Naive B cell (primary cell): ENCODE measurements around the gene EXOSC5. TPM values are rescaled to one million over a fixed set of nuclear protein-coding genes. Genes with fewer than 3 reads are reported as not detected.
A peak's percentile ranks its signal among the peaks of the same experiment; 100 is the strongest.

Source experiments
- ATAC-seq, 2 donors: fragments of 150-1000 bp; cut with Tn5 transposase; 2 replicates each; pipeline ENCODE4 v1.10.0; 2021; ENCODE audit warnings: low read depth in 2 of 2, mild to moderate bottlenecking in 2 of 2, moderate library complexity in 2 of 2
- DNase-seq: peaks from one replicate; pipeline ENCODE4 v3.0.0; 2022
- H3K27ac Mint-ChIP-seq, 6 donors: one replicate each; pipeline ENCODE4 v1.8.0; 2020 to 2022; ENCODE audit warnings: mild to moderate bottlenecking in 6 of 6, mixed read lengths in 6 of 6, moderate library complexity in 5 of 6, inconsistent platforms in 2 of 6
- H3K27me3 Mint-ChIP-seq, 3 donors: one replicate each; pipeline ENCODE4 v1.8.0; 2021 to 2022; ENCODE audit warnings: mixed read lengths in 3 of 3, mild to moderate bottlenecking in 1 of 3
- H3K36me3 Mint-ChIP-seq, 2 donors: one replicate each; pipeline ENCODE4 v1.8.0; 2020 to 2022; ENCODE audit warnings: mixed read lengths in 2 of 2, inconsistent platforms in 1 of 2, mild to moderate bottlenecking in 1 of 2
- H3K4me1 Mint-ChIP-seq, 3 donors: one replicate each; pipeline ENCODE4 v1.8.0; 2020 to 2022; ENCODE audit warnings: mixed read lengths in 3 of 3, inconsistent platforms in 1 of 3, mild to moderate bottlenecking in 1 of 3, moderate library complexity in 1 of 3
- H3K4me3 Mint-ChIP-seq, 8 donors: one replicate each; pipeline ENCODE4 v1.8.0; 2020 to 2022; ENCODE audit warnings: mild to moderate bottlenecking in 8 of 8, mixed read lengths in 8 of 8, moderate library complexity in 8 of 8, inconsistent platforms in 2 of 8
- H3K9me3 Mint-ChIP-seq, 7 donors: one replicate each; pipeline ENCODE4 v1.8.0; 2020 to 2022; ENCODE audit warnings: mixed read lengths in 7 of 7, mild to moderate bottlenecking in 5 of 7, inconsistent platforms in 2 of 7, moderate library complexity in 1 of 7
- polyA plus RNA-seq, 6 donors: library from polyadenylated mRNA; unstranded; fragments of 300-500 nt; fragmentation: Illumina TruSeq; gene quantifications; one replicate each; pipeline ENCODE4 v1.2.3, GENCODE V29; 2021; ENCODE audit warnings: low read depth in 6 of 6

The EXOSC5 gene
- polyA plus RNA-seq, 6 donors from 2014 or later: 48.5 to 74.5 (median 62.6) TPM

DNA sequence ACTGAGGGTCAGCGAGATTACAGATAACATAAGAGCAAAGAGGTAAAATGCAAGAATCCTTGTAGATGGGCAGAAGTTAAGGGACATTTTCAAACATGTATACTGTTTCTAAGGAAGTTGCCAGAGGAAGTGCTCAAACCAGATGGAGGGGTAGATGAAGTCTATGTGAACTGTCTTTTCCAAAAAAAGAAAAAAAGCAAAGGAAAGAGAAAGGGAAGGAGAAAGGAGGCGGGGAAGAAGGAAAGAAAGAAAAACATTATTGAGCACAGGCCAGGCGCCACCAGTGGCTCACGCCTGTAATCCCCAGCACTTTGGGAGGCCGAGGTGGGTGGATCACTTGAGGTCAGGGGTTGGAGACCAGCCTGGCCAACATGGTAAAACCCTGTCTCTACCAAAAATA is 37.3 kb upstream of the EXOSC5 start:
- peak overlapping the region in 2 of 6 donors; percentile 3 to 56 for H3K27ac Mint-ChIP-seq
- peak overlapping the region in 1 of 8 donors; percentile 59 for H3K4me3 Mint-ChIP-seq
- DNase-seq (no peak), ATAC-seq (no peak)
- H3K4me1 Mint-ChIP-seq: peaks cover 7 to 22% (median 8%) of the 10 kb centered on the region in 3 donors
- no peaks in the 10 kb centered on the region for H3K27me3 Mint-ChIP-seq
- no peaks in the 10 kb centered on the region for H3K9me3 Mint-ChIP-seq
- peaks cover 12 to 31% of the 10 kb centered on the region in 2 donors for H3K36me3 Mint-ChIP-seq

DNA sequence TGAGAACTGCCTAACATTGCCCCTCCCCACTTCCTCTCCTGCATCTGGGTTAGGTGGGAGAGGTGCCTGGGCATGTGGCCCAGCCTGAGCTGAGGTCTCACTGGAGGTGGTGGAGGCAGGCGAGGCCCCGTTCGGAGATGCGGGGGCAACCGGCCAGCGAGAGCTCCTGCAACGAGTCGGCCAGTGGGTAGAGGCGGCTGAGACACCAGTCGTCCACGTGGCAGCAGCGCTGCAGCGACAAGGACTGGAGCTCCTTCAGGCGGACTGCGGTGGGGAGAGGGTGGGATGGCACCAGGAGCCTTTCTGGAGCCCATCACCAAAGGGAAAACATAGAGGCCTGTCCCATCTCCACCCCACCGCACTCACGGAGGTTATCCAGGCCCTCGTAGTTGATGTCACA is 36.0 kb upstream of the EXOSC5 start:
- H3K4me3 Mint-ChIP-seq: no peak overlapping the region
- no peaks in the 10 kb centered on the region for H3K27me3 Mint-ChIP-seq
- H3K4me1 Mint-ChIP-seq: peaks cover 12 to 22% (median 15%) of the 10 kb centered on the region in 3 donors
- DNase-seq (no peak), ATAC-seq (no peak)
- no peaks in the 10 kb centered on the region for H3K9me3 Mint-ChIP-seq
- no peak overlapping the region for H3K27ac Mint-ChIP-seq
- H3K36me3 Mint-ChIP-seq: peaks cover 12 to 31% of the 10 kb centered on the region in 2 donors

DNA sequence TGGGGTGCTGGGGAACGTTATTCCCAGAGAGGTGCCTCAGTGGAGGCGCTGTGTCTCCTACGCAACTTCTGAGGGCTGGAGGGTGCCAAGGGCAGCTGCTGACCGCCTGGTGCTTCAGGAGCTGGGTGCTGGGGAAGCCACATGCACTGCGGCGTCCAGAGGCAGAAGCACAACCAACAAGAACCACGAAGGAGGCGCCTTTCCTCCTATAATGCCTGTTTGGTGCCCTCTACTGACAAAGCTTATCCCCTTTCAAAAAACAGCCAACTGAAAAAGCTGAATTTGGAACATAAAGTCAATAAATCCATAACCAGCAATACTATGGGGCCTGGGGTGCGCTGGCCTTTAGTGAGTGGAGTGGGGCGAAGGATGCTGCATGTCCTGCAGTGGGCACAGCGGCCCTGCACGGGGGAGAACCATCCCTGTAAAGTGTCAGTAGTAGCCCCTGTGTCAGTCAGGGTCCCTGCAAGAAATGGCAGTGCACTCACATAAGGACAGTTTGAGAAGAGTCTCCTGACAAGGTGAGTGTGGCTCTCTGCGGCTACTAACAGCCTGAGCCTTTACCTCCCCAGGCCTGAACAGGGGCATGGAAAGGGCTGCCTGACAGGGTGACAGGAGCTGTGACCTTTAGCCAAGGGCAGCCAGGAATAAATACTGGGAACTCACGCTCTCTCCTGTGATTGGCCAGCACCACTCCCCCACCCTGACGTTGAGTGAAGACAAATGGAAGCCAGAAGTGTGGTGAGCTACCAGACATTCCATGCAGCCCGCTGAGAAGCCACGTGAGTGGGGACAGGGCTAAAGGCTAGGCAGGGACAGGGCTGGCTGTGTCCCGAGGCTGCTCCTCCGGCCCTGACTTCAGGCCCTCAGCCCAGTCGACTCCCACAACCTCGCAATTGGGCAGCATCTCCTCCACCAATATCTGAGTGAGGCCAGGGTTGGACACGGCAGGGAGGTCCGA is 34.5 kb upstream of the EXOSC5 start:
- no peak for ATAC-seq
- DNase-seq: no peak
- no peaks in the 10 kb centered on the region for H3K27me3 Mint-ChIP-seq
- no peak overlapping the region for H3K27ac Mint-ChIP-seq
- H3K36me3 Mint-ChIP-seq: peaks cover 12 to 24% of the 10 kb centered on the region in 2 donors
- H3K4me3 Mint-ChIP-seq: no peak overlapping the region
- peaks cover 20 to 30% (median 21%) of the 10 kb centered on the region in 3 donors for H3K4me1 Mint-ChIP-seq
- H3K9me3 Mint-ChIP-seq: no peaks in the 10 kb centered on the region

DNA sequence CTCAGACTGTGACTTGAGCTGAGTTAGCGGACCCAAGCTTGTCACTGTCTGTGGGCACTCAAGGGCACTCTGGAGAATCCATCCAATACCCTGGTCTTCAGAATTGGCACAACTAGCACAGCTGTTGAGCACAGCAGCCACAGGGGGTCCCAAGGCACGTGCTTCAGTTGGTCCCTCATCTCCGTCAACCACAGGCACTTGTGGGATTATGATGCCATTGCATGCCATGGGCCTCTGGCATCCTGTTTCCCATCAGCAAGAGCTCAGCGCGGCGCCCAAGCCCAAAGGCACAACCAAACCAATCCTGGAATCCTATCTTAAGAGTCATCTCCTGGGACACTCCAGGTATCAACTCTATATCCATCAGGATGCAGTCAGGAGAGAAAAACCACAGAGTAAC is 33.8 kb upstream of the EXOSC5 start:
- H3K4me3 Mint-ChIP-seq: peak overlapping the region in 1 of 8 donors; percentile 57
- peaks cover 20 to 28% (median 21%) of the 10 kb centered on the region in 3 donors for H3K4me1 Mint-ChIP-seq
- peaks cover 12 to 24% of the 10 kb centered on the region in 2 donors for H3K36me3 Mint-ChIP-seq
- H3K27me3 Mint-ChIP-seq: no peaks in the 10 kb centered on the region
- H3K27ac Mint-ChIP-seq: peak overlapping the region in 1 of 6 donors; percentile 57
- no peak for DNase-seq
- H3K9me3 Mint-ChIP-seq: no peaks in the 10 kb centered on the region
- ATAC-seq: no peak

DNA sequence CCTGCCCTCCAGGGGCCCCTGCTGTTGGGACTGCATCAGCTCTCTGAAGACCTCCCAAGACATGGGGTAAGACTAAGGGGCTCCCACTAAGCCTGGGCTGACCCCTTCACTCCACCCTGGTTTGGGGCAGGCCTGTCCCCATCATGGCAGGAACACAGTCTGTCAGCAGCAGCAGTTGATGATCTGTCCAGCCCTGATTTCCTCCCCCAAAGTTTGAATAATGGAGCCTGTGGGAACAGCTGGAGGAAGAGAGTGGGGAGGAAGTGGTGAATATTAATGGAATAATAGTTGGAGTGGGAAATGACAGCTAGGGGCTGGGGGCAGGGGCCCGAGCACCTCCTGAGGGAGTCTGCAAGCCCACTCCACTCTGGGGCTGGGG is 31.3 kb upstream of the EXOSC5 start:
- peak overlapping the region in 2 of 8 donors; percentile 16 to 66 for H3K4me3 Mint-ChIP-seq
- peak overlapping the region in 3 of 6 donors; percentile 81 to 82 (median 81) for H3K27ac Mint-ChIP-seq
- DNase-seq (no peak), ATAC-seq (no peak)
- H3K36me3 Mint-ChIP-seq: peaks cover 12 to 16% of the 10 kb centered on the region in 2 donors
- H3K4me1 Mint-ChIP-seq: peaks cover 21 to 23% (median 21%) of the 10 kb centered on the region in 3 donors
- H3K27me3 Mint-ChIP-seq: no peaks in the 10 kb centered on the region
- no peaks in the 10 kb centered on the region for H3K9me3 Mint-ChIP-seq

DNA sequence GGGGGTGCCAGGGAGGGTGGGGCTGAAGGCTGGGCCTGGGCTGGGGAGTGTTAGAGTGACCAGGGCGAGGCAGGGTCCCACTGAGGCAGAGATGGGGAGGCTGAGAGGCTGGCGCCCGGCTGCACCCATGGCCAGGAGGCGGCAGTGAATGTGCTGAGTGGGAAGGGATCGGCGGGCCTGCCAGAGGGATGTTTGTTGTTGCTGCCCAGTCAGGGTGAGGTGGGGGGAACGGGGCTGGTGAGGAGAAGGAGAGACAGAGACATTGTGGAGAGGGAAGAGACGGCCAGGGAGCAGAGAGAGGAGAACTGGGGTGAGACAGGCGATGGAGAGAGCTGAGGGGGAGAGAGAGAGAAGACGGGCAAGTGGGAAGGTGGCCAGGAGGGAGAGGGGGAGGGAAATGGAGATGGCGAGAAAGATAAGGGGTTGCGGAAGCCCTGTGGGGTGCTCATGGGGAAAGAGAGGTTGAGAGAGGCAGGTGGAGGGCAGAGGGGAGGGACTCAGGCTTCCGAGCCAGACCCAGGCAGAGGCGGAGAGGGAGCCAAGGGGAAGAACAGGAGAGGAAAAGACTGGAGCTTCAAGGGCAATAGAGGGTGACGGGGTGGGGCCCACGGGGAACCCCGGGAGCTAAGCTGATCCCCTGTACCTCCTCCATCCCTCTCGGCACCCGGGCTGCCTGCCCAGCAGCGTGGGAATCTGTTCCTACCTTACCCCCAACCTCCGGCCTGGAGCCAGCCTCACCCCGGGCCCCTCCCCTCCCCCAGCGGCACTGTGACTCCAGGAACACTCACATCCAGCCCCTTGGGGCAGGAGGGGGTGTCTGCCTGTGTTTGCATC is 30.7 kb upstream of the EXOSC5 start:
- Mint-ChIP-seq H3K4me3 (peak overlapping the region in 6 of 8 donors; percentile 20 to 71 (median 64)), H3K9me3 (no peaks in the 10 kb centered on the region), H3K27ac (peak overlapping the region in 4 of 6 donors; percentile 78 to 97 (median 81)), H3K27me3 (no peaks in the 10 kb centered on the region), H3K4me1 (peaks cover 21 to 23% (median 21%) of the 10 kb centered on the region in 3 donors), H3K36me3 (peaks cover 12 to 18% of the 10 kb centered on the region in 2 donors)
- ATAC-seq: peak; percentile 41 to 45
- DNase-seq: no peak

DNA sequence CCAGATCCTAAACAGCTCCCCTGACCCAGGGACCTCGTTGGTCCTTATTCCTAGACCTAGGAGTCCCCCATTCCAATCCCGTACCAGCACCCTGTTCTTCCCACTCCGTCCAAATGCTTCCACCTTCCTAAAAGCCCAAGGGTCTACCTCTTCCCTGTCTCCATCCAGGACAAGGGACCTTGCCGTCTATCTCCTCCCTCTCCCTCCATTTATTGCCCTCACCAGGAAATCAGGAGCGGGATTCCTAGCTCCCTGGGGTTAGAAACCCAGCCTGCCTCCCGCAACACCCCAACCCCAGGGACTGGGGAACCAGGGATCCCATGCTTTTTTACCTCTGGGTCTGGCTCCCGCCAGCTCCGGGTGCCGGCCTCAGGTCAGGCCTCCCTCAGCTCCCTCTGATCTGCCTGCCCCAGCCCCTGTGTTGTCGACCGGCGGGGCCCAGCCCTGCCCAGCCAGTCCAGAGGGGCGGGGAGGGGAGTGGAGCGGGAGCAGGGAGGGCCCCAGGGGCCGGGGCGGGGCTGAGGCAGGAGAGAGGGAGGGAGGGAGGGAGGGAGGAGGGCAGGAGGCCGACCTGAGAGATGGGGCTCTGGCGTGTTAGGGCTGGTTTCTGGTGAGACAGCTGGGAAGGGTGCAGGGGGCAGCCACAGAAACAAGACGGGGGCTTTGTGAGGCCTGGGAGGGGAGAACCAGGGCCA is 29.9 kb upstream of the EXOSC5 start, which contains the start of gene B3GNT8:
TSS of gene B3GNT8 (minus strand) at position 423 of the 695 bp plus-strand sequence. CDS start 596 bp downstream, outside the sequence.
- peak within 1 kb of the TSS in 7 of 8 donors; percentile 20 to 71 (median 61) for H3K4me3 Mint-ChIP-seq
- DNase-seq: no peak
- H3K9me3 Mint-ChIP-seq: no peaks in the 10 kb centered on the region
- H3K27me3 Mint-ChIP-seq: no peaks in the 10 kb centered on the region
- H3K27ac Mint-ChIP-seq: peak within 1 kb of the TSS in 5 of 6 donors; percentile 76 to 97 (median 81)
- H3K36me3 Mint-ChIP-seq: peaks cover 5 to 19% of the 10 kb centered on the region in 2 donors
- peaks cover 20 to 21% (median 21%) of the 10 kb centered on the region in 3 donors for H3K4me1 Mint-ChIP-seq
- ATAC-seq: peak; percentile 20 to 39

DNA sequence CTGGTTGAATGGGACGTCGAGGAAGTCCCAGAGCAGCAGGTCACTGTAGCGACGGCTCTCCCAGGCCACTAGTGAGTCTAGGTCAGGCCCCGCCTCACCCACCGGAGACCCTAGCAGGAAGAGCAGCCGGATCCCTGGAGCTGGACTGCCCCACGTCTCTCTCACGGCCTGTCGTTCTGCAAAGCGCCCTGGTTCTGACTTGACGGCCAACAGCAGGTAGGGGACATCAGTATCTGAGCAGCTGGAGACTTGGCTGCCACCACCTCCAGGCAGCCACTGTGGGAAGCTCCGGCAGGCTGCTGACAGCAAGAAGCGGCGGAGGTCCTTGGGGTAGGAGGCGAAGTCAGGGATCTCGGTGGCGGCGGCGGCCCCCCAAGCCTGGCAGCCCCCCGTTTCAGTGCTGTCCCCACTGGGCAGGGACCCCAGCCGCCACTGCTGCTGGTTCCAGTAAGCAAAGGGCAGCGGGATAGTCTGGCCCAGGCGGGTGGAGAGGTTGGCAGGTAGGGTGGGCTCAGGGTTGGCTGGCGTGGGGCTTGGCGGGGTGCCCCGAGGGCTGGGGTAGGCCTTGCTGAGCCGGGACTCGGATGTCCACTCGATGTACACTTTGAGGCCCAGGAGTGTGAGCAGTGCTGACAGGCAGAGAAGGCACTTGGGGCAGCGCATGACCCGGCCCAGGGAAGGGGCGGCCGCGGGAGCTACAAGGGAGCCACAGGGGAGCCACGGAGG is 29.1 kb upstream of the EXOSC5 start:
- no peak overlapping the region for H3K27ac Mint-ChIP-seq
- no peak for ATAC-seq
- peaks cover 21 to 26% (median 21%) of the 10 kb centered on the region in 3 donors for H3K4me1 Mint-ChIP-seq
- peaks cover 4 to 19% of the 10 kb centered on the region in 2 donors for H3K36me3 Mint-ChIP-seq
- no peaks in the 10 kb centered on the region for H3K27me3 Mint-ChIP-seq
- no peaks in the 10 kb centered on the region for H3K9me3 Mint-ChIP-seq
- no peak for DNase-seq
- H3K4me3 Mint-ChIP-seq: peak overlapping the region in 2 of 8 donors; percentile 20 to 29

DNA sequence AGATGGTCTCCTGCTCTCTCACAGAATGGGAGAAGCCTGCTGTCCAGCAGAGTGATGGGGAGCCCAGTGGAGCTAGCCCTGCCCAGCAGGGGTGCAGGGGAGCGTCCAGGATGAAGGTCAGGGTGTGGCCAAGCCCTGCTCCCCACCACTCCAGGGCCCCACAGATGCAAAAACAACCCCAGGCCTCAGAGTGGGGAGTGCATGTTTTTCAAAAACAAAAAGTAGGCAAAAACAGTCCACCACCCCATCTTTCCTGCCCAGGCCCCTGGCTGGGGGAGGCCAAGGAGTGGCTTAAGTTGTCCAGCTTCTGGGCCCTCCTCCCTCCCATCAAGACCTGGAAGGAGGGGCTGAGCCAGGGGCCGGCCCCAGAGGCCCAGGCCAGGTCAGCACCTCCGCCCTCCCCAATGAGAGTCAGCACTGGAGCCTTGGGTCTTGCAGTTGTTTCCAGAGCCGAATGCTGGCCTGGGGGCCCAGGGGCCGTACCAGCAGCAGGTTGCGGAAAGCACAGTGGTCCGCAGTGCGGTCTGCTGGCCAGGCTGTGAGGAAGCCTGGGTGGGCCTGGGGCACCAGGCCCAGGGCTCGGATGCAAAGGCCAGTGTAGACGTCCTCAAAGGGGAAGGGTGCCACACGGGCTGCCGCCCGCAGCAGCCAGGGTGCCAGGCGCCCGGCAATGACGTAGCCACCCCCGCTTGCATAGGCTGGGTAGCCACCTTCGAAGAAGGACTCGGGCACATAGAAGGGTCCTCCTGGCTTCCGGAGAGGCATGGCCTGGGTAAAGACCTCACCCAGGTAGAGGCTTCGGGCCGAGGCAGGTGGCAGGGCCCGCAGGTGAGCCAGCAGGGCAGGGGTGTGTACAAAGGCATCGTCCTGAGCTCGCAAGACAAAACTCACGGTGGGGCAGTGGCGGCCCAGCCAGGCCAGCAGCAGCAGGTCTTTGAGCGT is 28.3 kb upstream of the EXOSC5 start:
- peaks cover 20 to 30% (median 21%) of the 10 kb centered on the region in 3 donors for H3K4me1 Mint-ChIP-seq
- no peak for ATAC-seq
- H3K36me3 Mint-ChIP-seq: peaks cover 0 to 24% of the 10 kb centered on the region in 2 donors
- H3K27me3 Mint-ChIP-seq: no peaks in the 10 kb centered on the region
- no peak for DNase-seq
- peak overlapping the region in 1 of 6 donors; percentile 76 for H3K27ac Mint-ChIP-seq
- no peaks in the 10 kb centered on the region for H3K9me3 Mint-ChIP-seq
- H3K4me3 Mint-ChIP-seq: no peak overlapping the region

DNA sequence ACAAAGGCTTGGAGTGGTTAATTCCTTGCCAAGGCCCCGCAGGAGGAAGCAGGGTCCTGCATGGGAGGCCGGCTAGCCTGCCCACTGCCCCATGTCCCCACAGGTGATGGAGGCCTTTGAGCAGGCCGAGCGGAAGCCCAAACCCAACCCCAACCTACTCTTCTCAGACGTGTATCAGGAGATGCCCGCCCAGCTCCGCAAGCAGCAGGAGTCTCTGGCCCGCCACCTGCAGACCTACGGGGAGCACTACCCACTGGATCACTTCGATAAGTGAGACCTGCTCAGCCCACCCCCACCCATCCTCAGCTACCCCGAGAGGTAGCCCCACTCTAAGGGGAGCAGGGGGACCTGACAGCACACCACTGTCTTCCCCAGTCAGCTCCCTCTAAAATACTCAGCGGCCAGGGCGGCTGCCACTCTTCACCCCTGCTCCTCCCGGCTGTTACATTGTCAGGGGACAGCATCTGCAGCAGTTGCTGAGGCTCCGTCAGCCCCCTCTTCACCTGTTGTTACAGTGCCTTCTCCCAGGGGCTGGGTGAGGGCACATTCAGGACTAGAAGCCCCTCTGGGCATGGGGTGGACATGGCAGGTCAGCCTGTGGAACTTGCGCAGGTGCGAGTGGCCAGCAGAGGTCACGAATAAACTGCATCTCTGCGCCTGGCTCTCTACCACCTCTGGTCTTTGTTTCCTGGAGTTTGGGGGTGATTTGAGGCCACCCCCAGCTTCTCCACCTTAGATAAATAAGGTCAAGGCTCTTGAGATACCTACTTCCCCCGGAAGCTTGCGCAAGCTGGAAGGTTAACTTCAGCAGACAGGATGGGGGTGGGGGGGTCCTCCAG is 27.4 kb upstream of the EXOSC5 start:
- no peak overlapping the region for H3K27ac Mint-ChIP-seq
- no peak for ATAC-seq
- no peak overlapping the region for H3K4me3 Mint-ChIP-seq
- H3K27me3 Mint-ChIP-seq: no peaks in the 10 kb centered on the region
- peaks cover 0 to 24% of the 10 kb centered on the region in 2 donors for H3K36me3 Mint-ChIP-seq
- no peak for DNase-seq
- H3K4me1 Mint-ChIP-seq: peaks cover 20 to 30% (median 21%) of the 10 kb centered on the region in 3 donors
- no peaks in the 10 kb centered on the region for H3K9me3 Mint-ChIP-seq

DNA sequence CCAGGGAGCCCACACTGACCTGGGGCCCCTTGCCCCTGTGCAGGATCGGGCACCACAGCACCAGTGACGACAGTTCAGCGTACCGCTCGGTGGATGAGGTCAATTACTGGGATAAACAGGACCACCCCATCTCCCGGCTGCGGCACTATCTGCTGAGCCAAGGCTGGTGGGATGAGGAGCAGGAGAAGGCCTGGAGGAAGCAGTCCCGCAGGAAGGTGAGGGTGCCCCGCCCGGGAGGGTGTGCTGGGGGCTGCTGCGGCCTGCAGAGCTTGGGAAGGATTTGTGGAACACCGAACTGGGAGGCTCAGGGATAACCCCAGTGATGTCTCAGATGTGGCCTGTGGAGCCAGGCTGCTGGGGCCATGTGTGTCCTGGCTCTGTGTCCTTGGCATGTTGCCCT is 25.8 kb upstream of the EXOSC5 start:
- H3K4me3 Mint-ChIP-seq: peak overlapping the region in 1 of 8 donors; percentile 15
- ATAC-seq (no peak), DNase-seq (no peak)
- no peaks in the 10 kb centered on the region for H3K27me3 Mint-ChIP-seq
- H3K27ac Mint-ChIP-seq: no peak overlapping the region
- H3K36me3 Mint-ChIP-seq: peaks cover 0 to 24% of the 10 kb centered on the region in 2 donors
- H3K4me1 Mint-ChIP-seq: peaks cover 12 to 23% (median 14%) of the 10 kb centered on the region in 3 donors
- H3K9me3 Mint-ChIP-seq: no peaks in the 10 kb centered on the region
